Measurements from ENCODE around the gene NCAPH2.

Gene NCAPH2

DNA sequence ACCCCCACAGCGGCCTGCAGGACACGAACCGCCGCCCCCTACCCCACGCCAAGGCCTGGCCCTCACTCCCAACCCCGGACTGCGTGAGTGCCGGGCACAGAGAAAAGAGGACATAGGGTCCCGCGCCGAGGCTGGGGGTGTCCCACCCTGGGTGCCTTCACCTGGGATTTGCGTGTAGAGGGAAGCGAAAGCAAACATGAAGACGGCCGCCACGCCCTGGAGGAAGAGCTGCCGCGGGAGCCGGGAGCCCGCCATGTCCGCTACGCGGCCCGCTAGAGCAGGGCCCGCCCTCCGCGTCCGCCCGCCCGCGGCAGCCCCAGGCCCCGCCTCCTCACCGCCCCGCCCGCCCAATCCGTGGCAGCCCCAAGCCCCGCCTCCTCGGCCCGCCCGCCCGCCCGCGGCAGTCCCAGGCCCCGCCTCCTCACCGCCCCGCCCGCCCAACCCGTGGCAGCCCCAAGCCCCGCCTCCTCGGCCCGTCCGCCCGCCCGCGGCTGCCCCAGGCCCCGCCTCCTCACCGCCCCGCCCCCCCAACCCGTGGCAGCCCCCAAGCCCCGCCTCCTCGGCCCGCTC, 518 bp upstream of the NCAPH2 start, which contains the start of gene LMF2:
LMF2 (minus strand) TSS at position 282 of the 570 bp plus-strand sequence; CDS start at position 255, 27 bp downstream.
- TF ChIP-seq GATA3 (IDR thresholded peaks at IDR 0.05; ENCODE audit: low read depth, low read length), result no peak
- no peak for TF ChIP-seq GATA2 (IDR thresholded peaks at IDR 0.05; ENCODE audit: low read depth, low read length)

- TF ChIP-seq GATA3 (IDR thresholded peaks at IDR 0.05; ENCODE audit: low read depth, low read length) (no peak), GATA2 (IDR thresholded peaks at IDR 0.05; ENCODE audit: low read depth, low read length) (no peak)
These were observed 873 bp downstream of the NCAPH2 start for GRCh38 chr22:50508897-50509296.

DNA sequence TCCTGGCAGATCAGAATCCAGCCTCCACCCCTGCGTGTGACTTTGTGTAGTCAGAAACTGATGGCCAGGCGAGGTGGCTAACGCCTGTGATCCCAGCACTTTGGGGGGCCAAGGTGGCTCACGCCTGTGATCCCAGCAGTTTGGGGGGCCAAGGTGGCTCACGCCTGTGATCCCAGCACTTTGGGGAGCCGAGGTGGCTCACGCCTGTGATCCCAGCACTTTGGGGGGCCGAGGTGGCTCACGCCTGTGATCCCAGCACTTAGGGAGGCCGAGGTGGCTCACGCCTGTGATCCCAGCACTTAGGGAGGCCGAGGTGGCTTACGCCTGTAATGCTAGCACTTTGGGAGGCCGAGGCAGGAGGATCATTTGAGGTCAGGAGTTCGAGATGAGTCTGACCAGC, 5.2 kb downstream of the NCAPH2 start:
- TF ChIP-seq GATA2 (IDR thresholded peaks at IDR 0.05; ENCODE audit: low read depth, low read length) (no peak), GATA3 (IDR thresholded peaks at IDR 0.05; ENCODE audit: low read depth, low read length) (no peak)

DNA sequence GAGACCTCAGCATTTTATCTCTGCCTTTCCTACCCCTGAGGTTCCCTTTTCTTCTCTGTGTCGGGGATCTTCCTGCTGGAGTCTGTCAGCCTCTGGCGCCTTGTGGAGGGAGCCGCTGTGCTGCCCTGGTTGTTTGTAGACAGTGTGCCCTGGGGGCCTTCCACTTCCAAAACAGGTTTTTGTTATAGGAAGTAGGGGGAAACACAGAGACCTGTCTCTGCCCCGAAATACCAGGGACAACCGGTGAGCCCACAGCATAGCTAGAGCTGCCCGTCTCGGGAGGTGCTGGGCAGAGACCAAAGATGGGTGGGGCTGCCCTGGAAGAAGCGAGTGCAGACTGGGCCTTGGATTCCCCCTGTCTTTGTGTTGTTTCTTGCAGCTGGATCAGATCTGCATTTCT, 8.0 kb downstream of the NCAPH2 start:
- TF ChIP-seq GATA3 (IDR thresholded peaks at IDR 0.05; ENCODE audit: low read depth, low read length) (no peak), GATA2 (IDR thresholded peaks at IDR 0.05; ENCODE audit: low read depth, low read length) (no peak)

- TF ChIP-seq GATA2 (IDR thresholded peaks at IDR 0.05; ENCODE audit: low read depth, low read length), result no peak
- TF ChIP-seq GATA3 (IDR thresholded peaks at IDR 0.05; ENCODE audit: low read depth, low read length), result no peak
These were observed 8.9 kb downstream of the NCAPH2 start for GRCh38 chr22:50516891-50517290.

GRCh38 chr22:50517495-50518260, 9.7 kb downstream of the NCAPH2 start:
- no peak for TF ChIP-seq GATA2 (IDR thresholded peaks at IDR 0.05; ENCODE audit: low read depth, low read length)
- no peak for TF ChIP-seq GATA3 (IDR thresholded peaks at IDR 0.05; ENCODE audit: low read depth, low read length)

GRCh38 chr22:50518606-50519005, 10.6 kb downstream of the NCAPH2 start:
- no peak for TF ChIP-seq GATA3 (IDR thresholded peaks at IDR 0.05; ENCODE audit: low read depth, low read length)
- no peak for TF ChIP-seq GATA2 (IDR thresholded peaks at IDR 0.05; ENCODE audit: low read depth, low read length)

- no peak for TF ChIP-seq GATA2 (IDR thresholded peaks at IDR 0.05; ENCODE audit: low read depth, low read length)
- no peak for TF ChIP-seq GATA3 (IDR thresholded peaks at IDR 0.05; ENCODE audit: low read depth, low read length)
These were observed 11.1 kb downstream of the NCAPH2 start for GRCh38 chr22:50519151-50519550.

- TF ChIP-seq GATA3 (IDR thresholded peaks at IDR 0.05; ENCODE audit: low read depth, low read length) (no peak), GATA2 (IDR thresholded peaks at IDR 0.05; ENCODE audit: low read depth, low read length) (no peak)
These were observed 12.9 kb downstream of the NCAPH2 start for GRCh38 chr22:50520826-50521453.

GRCh38 chr22:50521710-50522109, 13.7 kb downstream of the NCAPH2 start:
- TF ChIP-seq GATA3 (IDR thresholded peaks at IDR 0.05; ENCODE audit: low read depth, low read length) (no peak), GATA2 (IDR thresholded peaks at IDR 0.05; ENCODE audit: low read depth, low read length) (no peak)

GRCh38 chr22:50522208-50522805, 14.3 kb downstream of the NCAPH2 start:
- TF ChIP-seq GATA2 (IDR thresholded peaks at IDR 0.05; ENCODE audit: low read depth, low read length), result no peak
- no peak for TF ChIP-seq GATA3 (IDR thresholded peaks at IDR 0.05; ENCODE audit: low read depth, low read length)

DNA sequence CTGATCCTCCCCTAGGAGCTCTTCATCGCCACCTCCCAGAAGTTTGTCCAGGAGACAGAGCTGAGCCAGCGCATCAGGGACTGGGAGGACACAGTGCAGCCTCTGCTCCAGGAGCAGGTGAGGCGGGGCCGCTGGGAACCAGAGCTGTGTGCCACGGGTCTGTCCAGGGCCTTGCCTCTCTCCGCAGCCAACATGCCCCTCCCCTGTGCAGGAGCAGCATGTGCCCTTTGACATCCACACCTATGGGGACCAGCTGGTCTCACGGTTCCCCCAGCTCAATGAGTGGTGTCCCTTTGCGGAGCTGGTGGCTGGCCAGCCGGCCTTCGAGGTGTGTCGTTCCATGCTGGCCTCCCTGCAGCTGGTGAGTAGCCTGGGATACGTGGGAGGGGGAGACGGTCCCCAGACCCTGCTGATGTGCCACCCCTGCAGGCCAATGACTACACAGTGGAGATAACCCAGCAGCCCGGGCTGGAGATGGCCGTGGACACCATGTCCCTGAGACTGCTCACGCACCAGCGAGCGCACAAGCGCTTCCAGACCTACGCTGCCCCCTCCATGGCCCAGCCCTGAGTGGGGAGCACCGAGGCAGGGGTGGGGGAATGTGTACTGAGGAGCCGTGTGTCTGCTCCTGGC, 14.9 kb downstream of the NCAPH2 start:
- no peak for TF ChIP-seq GATA2 (IDR thresholded peaks at IDR 0.05; ENCODE audit: low read depth, low read length)
- no peak for TF ChIP-seq GATA3 (IDR thresholded peaks at IDR 0.05; ENCODE audit: low read depth, low read length)

GRCh38 chr22:50523458-50523805, 15.4 kb downstream of the NCAPH2 start:
- TF ChIP-seq GATA2 (IDR thresholded peaks at IDR 0.05; ENCODE audit: low read depth, low read length) (no peak), GATA3 (IDR thresholded peaks at IDR 0.05; ENCODE audit: low read depth, low read length) (no peak)
